Upper lobe of left lung (tissue), 4 donors: ENCODE measurements around the gene HAND2.

Experiments used
- CTCF ChIP-seq, 6 experiments: fragments of 450-650 bp in 4 of 6; fragments of 200-600 bp in 2 of 6; sonication (generic) in 2 of 6; IDR thresholded peaks; one replicate each; pipeline ENCODE4 v1.5.1; 2016 to 2019; ENCODE audit warnings: antibody characterized with exemption in 6 of 6
- POLR2A ChIP-seq, 4 donors: fragments of 450-650 bp; IDR thresholded peaks; one replicate each; pipeline ENCODE4 v1.5.1; 2016 to 2017; ENCODE audit warnings: antibody characterized with exemption in 4 of 4, mild to moderate bottlenecking in 2 of 4

DNA sequence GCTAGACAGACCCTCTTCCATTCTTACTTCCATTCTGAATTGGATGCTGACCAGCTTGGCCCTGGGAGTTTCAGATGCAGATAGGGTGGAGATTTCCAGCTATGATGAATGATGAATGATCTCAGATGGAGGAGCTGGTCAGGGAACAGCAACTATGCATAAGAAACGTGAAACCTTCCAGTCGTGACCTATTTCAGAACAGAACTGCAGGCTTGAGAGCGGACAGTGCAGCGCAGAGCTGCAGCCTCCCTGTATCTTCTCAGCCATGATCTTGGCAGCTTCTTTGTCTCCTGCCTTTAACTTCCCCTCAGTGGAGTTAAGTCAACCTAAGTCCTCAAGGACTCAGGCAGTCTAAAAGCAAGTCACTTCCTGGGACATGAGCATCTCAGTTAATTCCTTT, 43.3 kb upstream of the HAND2 start:
- no peak for TF ChIP-seq CTCF (IDR thresholded peaks at IDR 0.05)
- TF ChIP-seq POLR2A (IDR thresholded peaks at IDR 0.05): no peak
